Measurements from ENCODE around the gene CARNS1. TPM values are rescaled to one million over a fixed set of nuclear protein-coding genes. Genes with fewer than 3 reads are reported as not detected.

The CARNS1 gene
- total and polyA plus RNA-seq, 9 of the 15 experiments (the other 6 are each of a cell fraction or from before 2014, with no cell fraction given), result 0.01 to 0.18 (median 0.06) TPM; not detected in 3

GRCh38 chr11:67428052-67429001 is 12.8 kb downstream of the CARNS1 start, which contains the start of gene RPS6KB2 (continued):
- TF ChIP-seq ZNF785 (CRISPR knock-in tag; IDR thresholded peaks at IDR 0.05), result no peak
- TF ChIP-seq STAT5B (CRISPR knock-in tag; IDR thresholded peaks at IDR 0.05), result no peak
- no peak for TF ChIP-seq FIP1L1 (IDR thresholded peaks at IDR 0.05; ENCODE audit: low read depth, low read length, poor library complexity, severe bottlenecking)
- no peak for TF ChIP-seq HMG20A (CRISPR knock-in tag; conservative IDR thresholded peaks at IDR 0.05)
- peak; percentile 78 for TF ChIP-seq HNRNPLL (IDR thresholded peaks at IDR 0.05; ENCODE audit: low read depth, low read length, poor library complexity, severe bottlenecking)
- peak; percentile 94 for TF ChIP-seq TFAP4 (CRISPR knock-in tag; IDR thresholded peaks at IDR 0.05; ENCODE audit: borderline replicate concordance)
- no peak for TF ChIP-seq MCM2 (IDR thresholded peaks at IDR 0.05; ENCODE audit: low read depth)
- TF ChIP-seq ETV6 (IDR thresholded peaks at IDR 0.05; ENCODE audit: borderline replicate concordance in 1 of 2, low read depth in 2 of 2, low read length in 1 of 2), result no peak
- TF ChIP-seq ETV6 (CRISPR knock-in tag; IDR thresholded peaks at IDR 0.05; ENCODE audit: borderline replicate concordance), result no peak
- TF ChIP-seq SRF (CRISPR knock-in tag; IDR thresholded peaks at IDR 0.05), result peak in 1 of 2 experiments; percentile 68; a peak in 1 of 4 replicates
- no peak for TF ChIP-seq NCOA2 (IDR thresholded peaks at IDR 0.05; ENCODE audit: partially characterized antibody in 2 of 2)
- TF ChIP-seq DPF2 (IDR thresholded peaks at IDR 0.05), result no peak
- peak; percentile 47; the same call in 1 of the 2 replicates for TF ChIP-seq GTF2E2 (tag; IDR thresholded peaks at IDR 0.05)
- TF ChIP-seq STAG1 (CRISPR knock-in tag; IDR thresholded peaks at IDR 0.05; ENCODE audit: borderline replicate concordance), result no peak
- no peak; the same call in 1 of the 2 replicates for TF ChIP-seq MYNN (IDR thresholded peaks at IDR 0.05)
- TF ChIP-seq MYNN (CRISPR knock-in tag; IDR thresholded peaks at IDR 0.05), result no peak
- peak; percentile 70 for TF ChIP-seq ZBTB40 (IDR thresholded peaks at IDR 0.05)
- no peak for TF ChIP-seq ZBTB40 (CRISPR knock-in tag; IDR thresholded peaks at IDR 0.05)

All from K562 (cell line).